ENCODE data around the gene RGS10.

DNA sequence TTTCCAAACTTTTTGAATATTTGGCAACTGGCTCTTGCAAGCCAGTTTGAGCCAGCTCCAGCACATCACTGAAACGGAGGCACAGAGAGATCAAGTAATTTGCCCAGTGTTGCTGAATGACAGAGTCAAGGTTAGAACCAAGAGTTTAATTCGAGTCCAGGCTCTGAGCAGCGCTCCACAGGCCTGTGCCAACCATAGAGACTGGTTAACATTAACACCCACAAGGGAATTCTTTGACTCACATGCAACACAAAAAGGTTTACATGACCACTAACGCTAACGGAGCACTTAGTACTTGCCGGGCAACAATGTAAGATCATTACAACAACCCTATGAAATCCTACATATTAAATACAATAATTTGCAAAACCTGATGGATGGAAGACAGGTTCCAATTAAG, 1.5 kb downstream of the RGS10 start:
- TF ChIP-seq POLR2A (IDR thresholded peaks at IDR 0.05; ENCODE audit: low read length) (no peak), GATA1 (IDR thresholded peaks at IDR 0.05; ENCODE audit: low read depth, low read length) (no peak)
